Muscle layer of duodenum (tissue), 2 donors: ENCODE results near the gene PDZK1.
"Not testable (repeated sequence)": the region's sequence is repeated elsewhere in the genome, so short reads cannot be mapped to it uniquely, and the experiment has no call there.

ENCODE experiments used
- H3K27ac ChIP-seq: one replicate; pipeline ENCODE4 v1.7.0; 2013; ENCODE audit warnings: mild to moderate bottlenecking, low read length
- H3K27me3 ChIP-seq: one replicate; pipeline ENCODE4 v1.7.0; 2013; ENCODE audit warnings: low read depth, mild to moderate bottlenecking, control low read depth, low read length
- H3K36me3 ChIP-seq, 2 donors: one replicate each; pipeline ENCODE4 v1.7.0; 2013; ENCODE audit warnings: low read length in 2 of 2, control low read depth in 1 of 2, mild to moderate bottlenecking in 1 of 2; ENCODE audit not compliant: insufficient read depth in 2 of 2, control insufficient read depth in 1 of 2
- H3K4me1 ChIP-seq, 2 donors: one replicate each; pipeline ENCODE4 v1.7.0; 2013; ENCODE audit warnings: low read length in 2 of 2, mild to moderate bottlenecking in 2 of 2, control low read depth in 1 of 2, moderate library complexity in 1 of 2; ENCODE audit not compliant: insufficient read depth in 2 of 2, control insufficient read depth in 1 of 2
- H3K4me3 ChIP-seq, 2 donors: one replicate each; pipeline ENCODE4 v1.7.0; 2013; ENCODE audit warnings: low read length in 2 of 2, low read depth in 1 of 2, mild to moderate bottlenecking in 1 of 2
- H3K9me3 ChIP-seq, 2 donors: one replicate each; pipeline ENCODE4 v1.7.0; 2013; ENCODE audit warnings: low read length in 2 of 2, control low read depth in 1 of 2, mild to moderate bottlenecking in 1 of 2; ENCODE audit not compliant: control insufficient read depth in 1 of 2
- donor health status: healthy.

PDZK1 gene

DNA sequence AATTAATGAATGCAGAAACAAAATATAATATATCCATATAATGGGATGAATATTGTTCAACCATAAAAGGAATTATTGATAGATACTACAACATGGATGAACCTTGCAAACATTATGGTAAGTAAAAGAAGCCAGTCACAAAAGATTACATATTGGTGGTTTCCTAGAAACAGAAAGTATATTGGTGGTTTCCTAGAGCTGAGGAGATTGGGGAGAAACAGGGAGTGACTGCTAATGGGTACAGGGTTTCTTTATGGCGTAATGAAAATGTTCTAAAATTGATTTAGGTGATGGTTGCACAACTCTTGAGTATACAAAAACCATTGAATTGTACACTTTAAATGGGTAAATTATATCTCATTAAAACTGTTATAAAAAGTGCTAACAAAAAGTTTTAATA is 85.0 kb downstream of the PDZK1 start:
- not testable (repeated sequence) for H3K9me3 ChIP-seq, H3K4me3 ChIP-seq, H3K27ac ChIP-seq, H3K36me3 ChIP-seq, H3K4me1 ChIP-seq, H3K27me3 ChIP-seq
